GM21717 (cell line): ENCODE measurements around the gene GOLGA6L2.

Source experiments
- ATAC-seq: cut with Tn5 transposase; IDR thresholded peaks from one replicate; pipeline ENCODE4 v1.9.1; 2021; ENCODE audit warnings: mild to moderate bottlenecking, moderate library complexity; ENCODE audit not compliant: unreplicated experiment

GOLGA6L2 gene

DNA sequence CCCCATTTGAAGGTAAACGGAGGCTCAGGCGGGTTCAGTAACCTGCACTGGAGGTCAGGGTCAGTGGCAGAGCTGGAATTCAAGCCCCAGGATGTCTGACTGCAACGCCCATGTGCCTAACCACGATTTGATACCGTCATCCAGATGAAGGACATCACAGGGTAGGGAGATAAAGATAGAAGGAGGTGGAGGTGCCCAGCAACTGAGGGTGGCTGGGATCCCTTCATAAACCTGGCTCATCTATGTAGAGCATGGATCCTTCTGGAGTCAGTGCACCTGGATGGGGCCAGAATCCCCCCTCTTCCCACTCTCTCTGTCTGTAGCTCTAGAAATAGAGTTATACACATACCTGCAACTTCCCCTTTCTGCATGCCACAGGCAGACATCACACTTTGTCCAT is 51.2 kb downstream of the GOLGA6L2 start:
- ATAC-seq = no peak

DNA sequence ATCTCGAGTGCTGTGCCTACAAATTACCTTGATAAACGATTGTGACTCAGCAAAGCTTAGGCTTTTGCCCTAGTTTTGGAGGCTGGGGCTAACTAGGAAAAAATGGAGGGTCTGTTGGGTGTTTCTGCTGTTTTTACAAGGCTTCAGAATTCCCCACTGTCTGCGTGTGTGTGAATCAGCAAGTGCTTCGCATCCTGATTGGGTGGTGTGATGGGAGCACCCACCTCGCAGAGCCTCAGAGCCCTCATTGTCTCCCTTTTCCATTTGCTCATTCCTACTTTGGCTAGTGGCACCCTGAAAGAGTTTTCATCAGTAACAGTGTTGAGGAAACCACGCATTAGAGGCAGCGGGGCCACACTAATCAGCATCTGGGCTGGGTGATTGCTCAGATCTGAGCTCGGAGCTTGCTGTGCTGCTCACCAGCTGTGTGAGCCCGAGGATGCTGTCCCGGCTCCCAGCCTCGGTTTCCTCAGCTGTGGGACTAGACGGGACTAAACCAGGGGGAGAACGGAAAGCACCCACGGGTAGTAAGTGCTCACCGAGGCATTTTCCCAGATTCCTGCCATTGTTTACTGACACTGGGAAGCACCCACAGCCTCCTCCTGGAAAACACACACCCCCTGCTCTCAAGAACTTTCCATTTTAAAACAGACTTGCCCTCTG is 51.9 kb downstream of the GOLGA6L2 start:
- no peak for ATAC-seq
